Activated gamma-delta T cell treated with anti-CD3 and anti-CD28 coated beads, Interleukin-2, amount 50 U/mL, for 16 hours (primary cell): ENCODE measurements around the gene C11orf58.
A peak's percentile ranks its signal among the peaks of the same experiment; 100 is the strongest.

ENCODE experiments used
- DNase-seq: peaks from one replicate; pipeline ENCODE4 v3.0.0-alpha.2; 2020; ENCODE audit warnings: low read depth

The C11orf58 gene

GRCh38 chr11:16738193-16738946 lies at the start of gene C11orf58:
C11orf58 (plus strand) TSS chr11:16738647; CDS start chr11:16738779, 132 bp downstream.
- DNase-seq, result peak; percentile 93

GRCh38 chr11:16690086-16690485 lies 48.4 kb upstream of the C11orf58 start:
- no peak for DNase-seq

DNA sequence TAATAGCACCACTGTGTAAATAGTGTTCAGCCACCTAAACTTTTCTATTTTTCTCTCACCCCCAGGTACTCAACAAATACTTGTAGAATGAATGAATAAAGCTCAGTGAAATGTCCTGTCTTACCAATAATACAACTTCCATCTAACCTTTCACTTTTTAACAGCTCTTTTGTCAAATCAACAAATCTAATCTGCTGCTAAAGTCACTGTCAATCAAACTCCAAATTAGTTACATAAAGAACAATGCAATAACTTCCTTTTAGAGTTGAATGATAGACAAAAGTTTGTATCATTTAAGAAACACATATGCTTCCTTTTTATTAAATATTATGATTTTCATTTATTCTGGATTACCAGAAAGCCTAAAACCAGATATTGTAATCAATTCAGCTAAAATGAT lies 34.7 kb upstream of the C11orf58 start:
- no peak for DNase-seq

DNA sequence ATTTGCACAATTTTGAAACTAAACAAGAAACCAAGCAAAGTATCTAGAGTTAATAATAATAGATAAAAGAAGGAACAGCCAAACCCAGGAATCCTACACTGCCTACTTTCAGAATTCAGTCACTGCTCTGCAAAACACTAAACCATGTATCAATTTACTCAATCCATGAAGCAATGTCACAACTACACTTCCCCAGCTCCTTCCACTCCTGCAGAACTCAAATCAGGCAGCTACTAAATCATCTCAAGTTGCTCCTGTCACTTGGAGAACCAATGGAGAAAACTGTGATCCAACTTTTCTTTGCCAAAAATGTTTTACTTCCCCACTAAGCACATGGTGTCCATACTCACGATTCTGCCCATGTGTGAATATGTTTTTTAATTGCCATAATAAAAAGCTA lies 24.9 kb upstream of the C11orf58 start:
- no peak for DNase-seq

DNA sequence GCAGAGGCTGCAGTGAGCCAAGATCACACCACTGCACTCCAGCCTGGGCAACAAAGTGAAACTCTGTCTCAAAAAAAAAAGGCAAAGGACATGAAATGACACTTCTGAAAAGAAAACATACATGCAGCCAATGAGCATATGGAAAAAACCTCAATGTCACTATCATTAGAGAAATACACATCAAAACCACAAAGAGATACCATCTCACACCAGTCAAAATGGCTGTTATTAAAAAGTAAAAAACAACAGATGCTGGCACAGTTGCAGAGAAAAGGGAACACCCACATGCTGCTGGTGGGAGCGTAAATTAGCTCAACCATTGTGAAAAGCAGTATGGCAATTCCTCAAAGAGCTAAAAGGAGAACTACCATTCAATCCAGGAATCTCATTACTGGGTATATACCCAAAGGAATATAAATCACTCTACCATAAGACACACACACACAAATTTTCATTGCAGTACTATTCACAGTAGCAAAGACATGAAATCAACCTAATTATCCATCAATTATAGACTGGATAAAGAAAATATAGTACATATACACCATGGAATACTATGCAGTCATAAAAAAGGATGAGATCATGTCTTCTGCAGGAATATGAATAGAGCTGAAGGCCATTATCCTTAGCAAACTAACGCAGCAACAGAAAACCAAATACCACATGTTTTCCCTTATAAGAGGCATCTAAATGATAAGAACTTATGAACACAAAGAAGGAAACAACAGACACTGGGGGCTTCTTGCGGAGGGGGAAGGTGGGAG lies 15.7 kb upstream of the C11orf58 start:
- DNase-seq, result no peak

DNA sequence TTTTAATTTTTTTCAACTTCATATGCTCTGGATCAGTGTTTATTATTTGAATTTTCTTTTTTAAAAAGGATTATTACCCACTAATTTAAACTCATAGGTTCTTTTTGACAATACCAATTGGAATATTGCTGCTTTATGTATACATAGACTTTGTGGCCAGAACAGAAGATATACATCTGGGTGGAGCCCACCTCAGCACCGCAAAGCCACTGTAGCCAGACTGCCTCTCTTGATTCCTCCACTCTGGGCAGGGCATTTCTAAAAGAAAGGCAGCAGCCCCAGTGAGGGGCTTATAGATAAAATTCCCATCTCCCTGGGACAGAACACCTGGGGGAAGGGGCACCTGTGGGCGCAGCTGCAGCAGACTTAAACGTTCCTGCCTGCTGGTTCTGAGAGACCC lies 10.6 kb upstream of the C11orf58 start:
- no peak for DNase-seq

DNA sequence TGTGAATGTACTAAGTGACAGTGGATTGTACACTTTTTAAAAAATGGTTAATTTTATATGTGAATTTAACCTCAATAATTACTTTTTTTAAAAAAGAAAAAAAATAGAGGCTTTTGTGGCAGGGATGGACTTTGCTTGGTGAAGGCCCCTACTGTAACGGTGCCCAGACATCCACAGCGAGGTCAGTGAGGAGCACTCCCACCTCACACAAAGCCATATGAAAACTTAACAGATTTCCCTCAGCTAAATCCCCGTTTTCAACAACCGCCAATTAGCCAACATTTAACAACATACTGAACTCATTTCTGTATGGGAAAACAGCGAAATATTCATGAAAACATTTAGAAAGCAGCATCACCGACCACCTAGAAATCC lies 642 bp upstream of the C11orf58 start:
- no peak for DNase-seq

DNA sequence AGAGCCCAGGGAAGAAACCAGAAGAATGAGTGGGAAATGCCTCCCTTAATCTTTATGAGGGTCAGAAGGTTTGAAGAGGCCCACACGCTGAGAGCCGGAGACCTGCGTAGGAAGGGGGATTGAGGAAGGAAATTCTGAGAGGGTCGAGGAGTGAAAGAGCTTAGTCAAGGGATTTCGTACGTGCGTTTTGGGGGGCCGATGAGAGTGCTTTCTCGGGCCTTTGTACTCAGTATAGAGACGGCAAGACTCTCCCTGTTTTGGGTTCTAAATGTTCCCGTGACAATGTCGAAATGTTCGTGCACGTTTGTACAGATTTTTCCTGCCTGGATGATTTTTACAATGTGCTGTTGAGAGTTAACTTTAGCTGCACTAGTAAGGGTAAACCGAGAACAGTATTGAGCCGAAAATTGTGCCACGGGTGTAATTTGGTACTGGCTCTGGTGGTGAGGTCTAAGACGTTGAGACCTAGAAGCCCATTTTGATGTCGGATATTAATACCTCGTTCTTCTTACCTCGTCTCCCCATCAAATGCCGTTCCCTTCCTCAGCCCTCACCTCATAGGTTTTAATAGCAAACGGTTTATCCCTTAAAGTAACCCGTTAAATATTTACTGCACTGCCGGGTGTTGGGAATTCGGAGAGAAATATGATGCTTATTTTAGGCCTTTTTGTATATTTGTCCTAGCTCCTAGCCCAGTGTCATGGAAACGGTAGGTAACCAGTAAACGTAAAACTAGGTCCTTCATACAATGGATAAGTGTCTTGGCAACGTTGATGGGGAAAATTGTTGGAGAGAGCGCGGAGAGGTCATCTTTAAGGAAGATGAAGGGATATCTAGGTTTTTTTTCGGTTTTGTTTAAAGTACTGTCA lies 734 bp downstream of the C11orf58 start:
- no peak for DNase-seq

GRCh38 chr11:16741473-16741872 lies 3.0 kb downstream of the C11orf58 start:
- no peak for DNase-seq

DNA sequence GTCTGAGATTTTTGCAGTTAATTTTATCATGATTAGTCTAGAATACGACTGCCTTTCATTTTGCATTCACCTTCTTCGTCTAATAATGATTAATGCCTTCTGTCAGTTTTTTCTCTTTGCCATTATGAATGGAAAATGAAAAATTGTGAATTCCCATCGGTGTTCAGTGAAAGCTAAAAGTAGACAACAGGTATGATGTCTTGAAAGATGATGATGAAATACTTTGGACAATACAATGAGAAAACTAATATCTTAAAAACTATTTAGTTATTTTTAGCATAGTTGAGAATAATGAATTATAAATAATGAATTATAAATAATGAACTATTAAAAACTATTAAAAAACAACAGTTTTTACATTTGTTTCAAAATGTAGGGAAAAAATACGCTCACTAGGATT lies 5.0 kb downstream of the C11orf58 start:
- DNase-seq, result no peak

GRCh38 chr11:16744128-16744725 lies 5.8 kb downstream of the C11orf58 start:
- DNase-seq, result no peak

GRCh38 chr11:16745950-16746605 lies 7.6 kb downstream of the C11orf58 start:
- DNase-seq, result no peak

DNA sequence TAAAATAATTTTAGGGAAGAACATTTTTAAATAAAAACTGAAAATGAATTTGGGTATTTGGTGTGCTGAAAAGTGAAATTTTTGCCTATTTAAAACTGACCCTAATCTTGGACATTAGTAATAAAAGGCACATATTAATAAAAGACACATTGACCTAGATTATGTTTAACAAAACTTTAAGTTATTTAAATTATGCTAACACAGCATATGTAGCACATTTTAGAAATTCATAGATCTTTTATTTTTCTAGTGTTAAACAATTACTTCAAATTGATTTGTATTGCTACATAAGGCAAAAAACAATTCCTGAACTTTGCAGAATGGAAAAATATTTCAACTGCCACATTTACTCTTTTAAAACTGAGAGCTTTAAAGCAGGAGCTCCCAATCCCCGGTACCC lies 10.6 kb downstream of the C11orf58 start:
- DNase-seq, result no peak

DNA sequence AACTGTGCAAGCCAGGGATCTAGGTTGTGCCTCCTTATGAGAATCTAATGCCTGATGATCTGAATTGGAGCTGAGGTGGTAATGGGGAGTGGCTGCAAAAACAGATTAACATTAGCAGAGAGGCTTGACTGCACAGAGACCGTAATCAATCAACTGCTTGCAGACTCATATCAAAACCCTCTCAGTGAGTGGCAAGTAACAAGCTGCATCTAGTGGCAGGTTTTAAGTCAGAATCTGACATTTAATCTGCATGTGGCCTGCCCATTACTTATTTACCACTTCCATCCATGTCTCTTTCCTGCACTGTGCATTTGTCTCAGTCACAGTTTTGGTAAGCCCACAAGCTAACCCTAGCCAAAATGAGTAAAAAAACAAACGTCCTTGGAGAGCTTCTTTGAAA lies 11.2 kb downstream of the C11orf58 start:
- no peak for DNase-seq

DNA sequence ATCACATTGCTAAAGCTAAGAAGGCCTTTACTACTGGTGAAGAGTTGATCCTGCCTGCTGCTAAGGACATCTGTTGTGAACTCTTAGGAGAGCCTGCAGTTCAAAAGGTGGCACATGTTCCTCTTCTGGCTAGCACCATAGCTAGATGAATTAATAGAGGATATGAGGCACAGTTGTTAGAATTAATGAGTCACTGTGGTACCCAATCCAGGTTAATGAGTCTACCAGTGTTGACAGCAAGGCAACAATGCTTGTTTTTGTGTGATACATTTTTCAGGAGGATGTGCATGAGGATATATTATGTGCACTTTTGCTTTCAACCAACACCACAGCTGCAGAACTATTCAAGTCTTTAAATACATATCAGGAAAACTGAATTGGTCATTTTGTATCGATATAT lies 12.0 kb downstream of the C11orf58 start:
- DNase-seq, result no peak

DNA sequence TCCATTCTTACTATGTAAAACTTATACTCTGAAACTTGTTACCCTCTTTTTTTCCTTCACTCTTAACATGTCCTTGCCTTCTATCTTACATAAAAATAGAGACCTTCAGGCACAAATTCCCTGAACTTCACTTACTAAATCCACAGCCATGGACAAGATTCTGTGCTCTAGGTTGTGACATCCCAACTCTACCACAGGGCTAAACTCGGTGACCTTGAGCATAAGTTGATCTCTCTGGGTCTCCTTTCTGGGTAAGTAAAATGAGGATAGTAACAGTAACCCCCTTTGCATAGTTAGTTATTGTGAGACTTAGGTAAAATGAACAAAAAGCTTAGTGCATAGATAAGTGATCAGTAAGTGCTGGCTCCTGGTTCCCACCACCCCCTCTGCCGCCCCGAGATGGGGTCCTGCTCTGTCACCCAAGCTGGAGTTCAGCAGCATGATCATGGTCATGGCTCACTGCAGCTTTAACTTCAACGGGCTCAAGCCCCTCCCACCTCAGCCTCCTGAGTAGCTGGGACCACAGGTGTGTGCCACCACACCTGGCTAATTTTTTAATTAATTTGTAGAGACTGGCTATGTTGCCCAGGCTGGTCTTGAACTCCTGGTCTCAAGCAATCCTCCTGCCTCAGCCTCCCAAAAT lies 20.1 kb downstream of the C11orf58 start:
- DNase-seq, result no peak

GRCh38 chr11:16759857-16760508 lies 21.5 kb downstream of the C11orf58 start:
- DNase-seq, result no peak

DNA sequence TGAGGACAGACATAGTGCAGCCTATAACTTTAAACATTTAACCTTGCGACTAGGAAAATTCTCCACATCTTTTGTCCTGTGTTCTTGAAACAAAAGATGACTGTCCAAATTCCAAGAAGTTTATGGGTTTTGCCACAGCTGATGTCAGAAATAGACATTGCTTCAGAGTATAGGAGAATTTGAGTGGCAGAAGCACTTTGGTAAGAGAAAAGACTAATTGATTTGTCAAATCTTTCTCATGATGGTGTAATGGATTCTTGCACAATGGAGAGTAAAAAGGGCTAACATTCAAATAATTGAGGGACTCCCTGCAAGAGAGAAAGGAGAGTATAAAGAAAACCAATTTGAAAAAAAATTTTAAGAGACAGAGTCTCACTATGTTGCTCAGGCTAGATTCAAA lies 25.3 kb downstream of the C11orf58 start:
- no peak for DNase-seq

DNA sequence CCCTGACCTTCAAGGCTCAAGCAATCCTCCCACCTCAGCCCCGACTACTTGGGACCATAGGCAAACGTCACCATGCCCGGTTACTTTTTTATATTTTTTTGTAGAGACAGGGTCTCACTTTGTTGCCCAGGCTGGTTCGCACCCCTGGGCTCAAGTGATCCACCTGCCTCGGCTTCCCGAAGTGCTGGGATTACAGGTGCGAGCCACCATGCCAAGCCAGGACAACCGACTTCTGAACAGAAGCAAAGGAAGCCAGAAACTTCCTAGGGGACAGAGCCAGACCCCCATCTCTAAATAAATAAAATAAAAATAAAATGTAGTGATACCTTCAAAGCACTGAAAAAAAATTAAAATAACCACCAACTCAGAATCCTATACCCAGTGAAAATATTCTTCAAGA lies 26.4 kb downstream of the C11orf58 start:
- DNase-seq, result no peak

DNA sequence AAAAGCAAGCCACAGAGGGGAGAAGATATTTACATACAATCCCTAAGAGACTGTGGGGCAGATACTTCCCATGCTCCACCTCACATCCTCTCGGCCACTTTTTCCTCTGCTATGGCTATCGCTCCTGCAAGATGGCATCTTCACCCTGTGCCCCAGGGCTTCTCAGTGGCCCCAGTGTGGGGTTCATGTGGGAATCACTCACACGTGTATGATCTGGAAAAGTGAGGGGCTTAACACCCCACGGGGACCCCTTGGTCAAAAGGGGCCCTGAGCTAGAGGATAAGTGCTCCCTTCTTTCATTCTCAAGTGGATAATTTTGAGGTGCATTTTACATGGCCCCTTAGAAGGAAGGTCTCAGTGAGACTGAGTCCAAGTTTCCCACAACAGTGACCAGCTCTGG lies 28.7 kb downstream of the C11orf58 start:
- DNase-seq, result no peak

DNA sequence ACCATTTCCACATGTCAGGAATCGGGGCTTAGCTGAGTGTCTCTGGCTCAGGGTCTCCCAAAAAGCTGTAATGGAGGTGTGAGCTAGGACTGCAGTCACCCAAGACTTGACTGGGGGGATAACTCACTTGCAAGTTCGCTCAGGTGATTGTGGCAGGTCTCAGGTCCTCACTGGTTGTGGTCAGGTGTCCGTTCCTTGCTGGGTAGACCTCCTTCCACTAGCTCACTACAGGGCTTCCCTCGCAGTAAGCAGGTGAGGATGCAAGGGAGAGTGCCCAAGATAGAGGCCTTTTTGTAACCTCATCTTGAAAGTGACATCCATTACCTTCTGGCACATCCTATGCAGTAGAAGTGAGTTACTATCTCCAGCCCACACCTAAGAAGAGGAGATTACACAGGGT lies 29.5 kb downstream of the C11orf58 start:
- DNase-seq, result no peak
